ENCODE results near the gene PKN3.

GRCh38 chr9:128683340-128684064 lies 18.8 kb upstream of the PKN3 start:
- TF ChIP-seq POLR2A (IDR thresholded peaks at IDR 0.05; ENCODE audit: extremely low read depth, insufficient read length) (no peak), CTCF (IDR thresholded peaks at IDR 0.05; ENCODE audit: low read depth, low read length) (no peak)

All from NB4 (cell line).